ENCODE results near the gene PHF19. TPM values are rescaled to one million over a fixed set of nuclear protein-coding genes. Genes with fewer than 3 reads are reported as not detected.

PHF19 gene
- total and polyA plus RNA-seq, 2 of the 8 experiments (the other 6 are each of a cell fraction or from before 2014, with no cell fraction given), result 28.2 to 31.8 TPM

GRCh38 chr9:120924698-120925534 lies 47.9 kb upstream of the PHF19 start:
- peak overlapping the region in 1 of 2 experiments; percentile 7; a peak in 1 of 4 replicates for H3K4me2 ChIP-seq (ENCODE audit: insufficient read depth in 1 of 2, low read depth in 2 of 2, low read length in 2 of 2)
- H3K23me2 ChIP-seq (ENCODE audit: low read depth, low read length), result peaks cover 3% of the 10 kb centered on the region; the same call in 1 of the 2 replicates
- H2BK5ac ChIP-seq (ENCODE audit: low read depth, low read length), result 0 out of 2 replicates have a peak overlapping the region, but pooled peaks have one; percentile 64
- peak overlapping the region; percentile 1; the same call in 1 of the 2 replicates for H2BK20ac ChIP-seq (ENCODE audit: low read length)
- no peak overlapping the region; a peak in 1 of 7 replicates for H3K9ac ChIP-seq (replicated peaks in 1 of 4; ENCODE audit: extremely low read depth in 1 of 4, low read depth in 3 of 4, low read length in 3 of 4)
- H3K4ac ChIP-seq (replicated peaks; ENCODE audit: insufficient read length, low read depth, low read length), result no peak overlapping the region
- H4K8ac ChIP-seq (ENCODE audit: extremely low read depth, insufficient read depth, low read length), result peak overlapping the region; percentile 35; the same call in 1 of the 2 replicates
- no peak overlapping the region for H3K56ac ChIP-seq (replicated peaks; ENCODE audit: insufficient read length, low read depth, low read length)
- no peak for FAIRE-seq
- 77% methylated on average over 11 of the region's 11 CpGs; no CpG with 5 or more reads in 1 of the 2 experiments for WGBS, 2 experiments (ENCODE audit: extremely low coverage in 1 of 2, insufficient coverage in 1 of 2, insufficient read length in 1 of 2, insufficient replicate concordance in 2 of 2, low coverage in 1 of 2, low lambda C conversion rate in 2 of 2, missing lambda C conversion rate in 1 of 2)
- H2AFZ ChIP-seq (ENCODE audit: low read length), result no peak overlapping the region
- H3K79me1 ChIP-seq (ENCODE audit: low read depth, low read length), result no peaks in the 10 kb centered on the region
- H4K20me1 ChIP-seq (replicated peaks in 1 of 2; ENCODE audit: control insufficient read depth in 1 of 2, insufficient read depth in 2 of 2, low read length in 2 of 2), result no peaks in the 10 kb centered on the region
- no peaks in the 10 kb centered on the region; a peak in 1 of 8 replicates for H3K36me3 ChIP-seq (ENCODE audit: control insufficient read depth in 2 of 4, insufficient read depth in 4 of 4, low read length in 3 of 4)
- no peaks in the 10 kb centered on the region for H3K9me3 ChIP-seq (ENCODE audit: insufficient read depth in 2 of 2, low read depth in 1 of 2, low read length in 1 of 2)
- H3K27me3 ChIP-seq (replicated peaks in 1 of 4; ENCODE audit: control insufficient read depth in 3 of 4, extremely low read depth in 1 of 4, insufficient read depth in 3 of 4, low read length in 3 of 4), result peaks cover 0 to 6% (median 2%) of the 10 kb centered on the region in 4 experiments; a peak in 1 of 7 replicates
- peak overlapping the region; percentile 80 for H2BK120ac ChIP-seq (replicated peaks; ENCODE audit: low read depth, low read length)
- H3K14ac ChIP-seq (ENCODE audit: insufficient read length), result no peak overlapping the region
- H3K4me3 ChIP-seq (ENCODE audit: extremely low read depth in 1 of 4, insufficient read depth in 2 of 4, low read depth in 3 of 4, low read length in 4 of 4), result no peak overlapping the region
- POLR2A ChIA-PET (ENCODE audit: partially characterized antibody), result interaction anchor here (0.6 to 2.0 kb wide), 4 partner anchors 9 to 189 kb away, joined by 3 to 7 read pairs (median 3); no protein-coding TSS in a partner anchor
- no peak overlapping the region for H3K18ac ChIP-seq (ENCODE audit: extremely low read depth, low read length)
- no peak overlapping the region for H4K5ac ChIP-seq (ENCODE audit: insufficient read length, low read depth, low read length)
- H3K27ac ChIP-seq (ENCODE audit: low read depth, low read length), result no peak overlapping the region
- H3K79me2 ChIP-seq (ENCODE audit: control insufficient read depth in 1 of 2, insufficient read depth in 2 of 2, low read length in 2 of 2), result no peaks in the 10 kb centered on the region
- peak overlapping the region; percentile 71; the same call in 1 of the 2 replicates for H2BK12ac ChIP-seq (ENCODE audit: low read depth, low read length)
- no peak overlapping the region for H2BK15ac ChIP-seq (ENCODE audit: low read length)
- CTCF ChIA-PET (ENCODE audit: partially characterized antibody), result interaction anchor here (0.6 to 3.4 kb wide), 8 partner anchors 8 to 172 kb away, joined by 3 to 16 read pairs (median 3); no protein-coding TSS in a partner anchor
- H2AK5ac ChIP-seq (ENCODE audit: low read depth, low read length), result peak overlapping the region; percentile 1; the same call in 1 of the 2 replicates
- no peak overlapping the region for H3K23ac ChIP-seq (ENCODE audit: insufficient read length)
- H4K91ac ChIP-seq (replicated peaks; ENCODE audit: insufficient read length, low read length), result peak overlapping the region; percentile 15
- DNase-seq (ENCODE audit: low read depth in 1 of 2, low spot score in 2 of 2), result no peak
- H3K4me1 ChIP-seq (replicated peaks in 1 of 4; ENCODE audit: control insufficient read depth in 3 of 4, insufficient read depth in 4 of 4, low read length in 3 of 4), result peaks cover 0 to 23% (median 15%) of the 10 kb centered on the region in 4 experiments; a peak in 6 of 7 replicates
- no peak for TF ChIP-seq E2F6 (IDR thresholded peaks at IDR 0.05)
- TF ChIP-seq CTBP2 (IDR thresholded peaks at IDR 0.05; ENCODE audit: borderline replicate concordance, insufficient read depth, insufficient read length, low read length), result no peak
- TF ChIP-seq ASH2L (IDR thresholded peaks at IDR 0.05; ENCODE audit: low read length), result no peak
- TF ChIP-seq FOSL1 (IDR thresholded peaks at IDR 0.05; ENCODE audit: insufficient read depth, low read depth, low read length), result no peak
- no peak for TF ChIP-seq KDM1A (IDR thresholded peaks at IDR 0.05; ENCODE audit: borderline replicate concordance, low read length)
- no peak for TF ChIP-seq BCL11A (IDR thresholded peaks at IDR 0.05; ENCODE audit: low read depth in 2 of 2, low read length in 2 of 2)
- TF ChIP-seq SIX5 (IDR thresholded peaks at IDR 0.05; ENCODE audit: low read depth, low read length), result no peak
- no peak for TF ChIP-seq RXRA (IDR thresholded peaks at IDR 0.05; ENCODE audit: insufficient read depth, low read depth, low read length)
